HG03159 (cell line): ENCODE measurements around the gene STXBP4.

Experiments
- ATAC-seq: cut with Tn5 transposase; IDR thresholded peaks from one replicate; pipeline ENCODE4 v1.9.1; 2021; ENCODE audit warnings: mild to moderate bottlenecking, moderate library complexity; ENCODE audit not compliant: unreplicated experiment

The STXBP4 gene

GRCh38 chr17:54968262-54968987, at the start of gene STXBP4, which contains the start of gene COX11:
STXBP4 (plus strand) TSS chr17:54968765; CDS start chr17:54986220, 17,455 bp downstream.
COX11 (minus strand) TSS chr17:54968654; CDS start chr17:54968646, 8 bp downstream.
- ATAC-seq = peak; percentile 92

GRCh38 chr17:54919425-54919824, 49.1 kb upstream of the STXBP4 start:
- ATAC-seq = no peak

- no peak for ATAC-seq
These were observed 47.7 kb upstream of the STXBP4 start for GRCh38 chr17:54920819-54921218.

- ATAC-seq = no peak
These were observed 44.2 kb upstream of the STXBP4 start for GRCh38 chr17:54924405-54924804.

- ATAC-seq = no peak
These were observed 41.0 kb upstream of the STXBP4 start for GRCh38 chr17:54927525-54927924.

- no peak for ATAC-seq
These were observed 35.9 kb upstream of the STXBP4 start for GRCh38 chr17:54932711-54933110.

- no peak for ATAC-seq
These were observed 34.6 kb upstream of the STXBP4 start for GRCh38 chr17:54933921-54934320.

GRCh38 chr17:54935471-54935870, 33.1 kb upstream of the STXBP4 start:
- no peak for ATAC-seq

- no peak for ATAC-seq
These were observed 31.5 kb upstream of the STXBP4 start for GRCh38 chr17:54937018-54937417.

- no peak for ATAC-seq
These were observed 31.1 kb upstream of the STXBP4 start for GRCh38 chr17:54937426-54937825.

GRCh38 chr17:54941285-54941684, 27.3 kb upstream of the STXBP4 start:
- no peak for ATAC-seq

- ATAC-seq = no peak
These were observed 23.8 kb upstream of the STXBP4 start for GRCh38 chr17:54944796-54945195.

GRCh38 chr17:54945231-54945630, 23.3 kb upstream of the STXBP4 start:
- ATAC-seq = no peak

GRCh38 chr17:54945671-54946070, 22.9 kb upstream of the STXBP4 start:
- ATAC-seq = no peak

GRCh38 chr17:54947396-54947795, 21.2 kb upstream of the STXBP4 start:
- ATAC-seq = no peak

GRCh38 chr17:54948380-54948779, 20.2 kb upstream of the STXBP4 start:
- ATAC-seq = peak; percentile 52

- no peak for ATAC-seq
These were observed 18.4 kb upstream of the STXBP4 start for GRCh38 chr17:54950116-54950515.

GRCh38 chr17:54951286-54951685, 17.3 kb upstream of the STXBP4 start:
- no peak for ATAC-seq

GRCh38 chr17:54956791-54957190, 11.8 kb upstream of the STXBP4 start:
- no peak for ATAC-seq

GRCh38 chr17:54967621-54968261, 824 bp upstream of the STXBP4 start:
- peak; percentile 28 for ATAC-seq

- ATAC-seq = peak; percentile 34
These were observed 395 bp downstream of the STXBP4 start for GRCh38 chr17:54968988-54969332.
